SIG-M5 (cell line): Measurements from ENCODE around the gene AGPS.
"Not testable (repeated sequence)": the region's sequence is repeated elsewhere in the genome, so short reads cannot be mapped to it uniquely, and the experiment has no call there.

Source experiments
- DNase-seq: peaks from one replicate; lab custom pipeline; 2025; lab: John Stamatoyannopoulos, UW

Gene AGPS

DNA sequence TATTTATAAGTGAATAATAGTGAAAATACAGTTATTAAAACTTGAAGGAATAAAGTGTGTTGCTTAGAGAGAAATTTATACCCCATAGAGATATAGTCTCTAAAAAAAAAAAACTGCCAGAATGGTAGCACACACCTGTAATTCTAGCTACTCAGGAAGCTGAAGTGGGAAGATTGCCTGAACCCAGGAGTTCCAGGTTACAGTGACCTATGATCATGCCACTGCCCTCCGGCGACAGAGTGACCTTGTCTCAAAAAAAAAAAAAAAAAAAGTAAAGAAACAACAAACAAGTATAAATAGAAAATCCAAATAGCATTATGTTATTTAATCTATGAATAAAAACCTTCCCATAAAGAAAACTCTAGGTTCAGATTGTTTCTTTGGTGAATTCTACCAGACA is 7.4 kb upstream of the AGPS start:
- no peak for DNase-seq

DNA sequence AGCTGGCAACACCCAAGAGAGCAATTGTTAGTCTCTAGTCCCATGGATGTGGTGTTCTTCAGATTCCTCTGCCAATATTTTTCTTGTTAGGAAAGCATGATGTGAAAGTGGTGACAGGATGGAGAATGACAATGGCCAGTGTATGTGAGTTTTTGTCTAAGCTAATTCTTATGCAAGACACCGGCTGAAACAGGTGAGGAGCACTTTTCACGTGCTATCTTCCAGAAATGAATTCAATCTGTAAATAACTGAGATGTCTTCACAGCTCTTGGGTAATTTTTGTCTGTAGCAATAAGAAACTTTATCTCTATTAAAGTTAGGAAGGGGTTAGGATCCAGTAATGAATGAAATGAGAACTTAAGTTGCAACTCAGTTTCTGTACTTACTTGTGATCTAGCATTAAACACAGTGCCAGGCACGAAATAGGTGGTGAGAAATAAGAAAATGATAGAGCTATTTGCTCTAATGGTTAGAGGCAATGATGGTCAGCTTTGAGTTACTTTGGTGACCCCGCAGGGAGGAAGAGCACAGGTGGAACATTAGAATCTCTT is 676 bp upstream of the AGPS start:
- DNase-seq, result no peak

DNA sequence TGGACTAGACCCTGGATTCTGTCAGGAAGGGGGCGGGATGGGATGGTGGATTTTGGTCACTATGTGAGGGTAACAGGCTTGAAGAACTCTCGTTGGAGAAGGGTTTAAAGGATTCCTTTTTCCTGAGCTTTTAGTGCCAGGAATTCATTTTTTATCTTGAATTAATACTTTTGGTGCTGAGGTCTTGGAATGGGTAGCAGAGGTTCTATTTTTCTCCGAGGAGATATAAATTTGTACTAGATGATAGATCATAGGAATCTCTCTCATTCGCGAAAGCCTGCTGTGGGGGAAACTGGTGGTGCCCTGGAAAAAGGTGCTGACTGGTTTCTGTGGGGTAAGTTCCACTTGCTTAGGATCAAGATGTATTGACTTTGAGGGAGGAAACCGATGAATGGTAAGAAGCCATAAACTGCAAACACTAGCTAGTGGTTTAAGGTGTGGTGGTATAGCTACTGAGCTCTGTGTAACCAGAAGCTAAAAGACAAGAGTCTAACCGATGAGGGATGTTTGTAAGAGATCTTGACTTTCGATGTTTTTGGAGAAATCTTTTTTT is 706 bp downstream of the AGPS start:
- DNase-seq, result no peak

DNA sequence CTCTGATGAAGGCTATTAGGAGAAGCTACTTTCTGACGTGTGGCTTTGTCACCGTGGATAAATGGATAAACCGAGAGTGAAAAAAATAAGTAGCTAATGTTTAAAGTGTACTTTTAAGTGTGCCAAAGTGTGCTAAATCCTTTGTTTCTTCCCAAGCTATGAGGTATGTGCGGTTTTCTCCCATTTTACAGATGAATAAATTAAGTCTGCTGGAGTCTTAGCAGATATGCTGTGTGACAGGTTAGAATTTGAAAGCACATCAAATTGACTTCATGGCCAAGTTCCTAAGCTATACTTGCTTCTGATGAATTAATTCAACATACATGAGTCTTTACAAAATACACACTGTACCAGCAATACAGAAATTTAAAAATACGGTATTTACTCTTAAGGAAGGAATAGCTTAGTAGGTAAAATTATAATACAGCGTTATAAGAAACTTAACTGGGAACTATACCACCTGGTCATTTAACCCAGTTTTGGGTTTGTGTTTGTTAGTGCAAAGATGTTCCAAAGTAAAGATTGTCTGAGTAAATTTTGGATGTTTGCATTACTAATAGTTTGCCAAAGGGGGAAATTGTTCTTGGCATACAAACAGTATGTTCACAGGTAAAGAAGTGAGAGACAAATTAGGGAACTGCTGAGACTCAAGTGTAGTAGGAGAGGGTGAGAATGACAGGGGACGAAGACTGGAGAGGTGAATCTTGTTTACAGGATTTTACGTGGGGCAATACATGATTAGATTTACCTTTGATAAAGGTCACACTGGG is 1.4 kb downstream of the AGPS start:
- no peak for DNase-seq

DNA sequence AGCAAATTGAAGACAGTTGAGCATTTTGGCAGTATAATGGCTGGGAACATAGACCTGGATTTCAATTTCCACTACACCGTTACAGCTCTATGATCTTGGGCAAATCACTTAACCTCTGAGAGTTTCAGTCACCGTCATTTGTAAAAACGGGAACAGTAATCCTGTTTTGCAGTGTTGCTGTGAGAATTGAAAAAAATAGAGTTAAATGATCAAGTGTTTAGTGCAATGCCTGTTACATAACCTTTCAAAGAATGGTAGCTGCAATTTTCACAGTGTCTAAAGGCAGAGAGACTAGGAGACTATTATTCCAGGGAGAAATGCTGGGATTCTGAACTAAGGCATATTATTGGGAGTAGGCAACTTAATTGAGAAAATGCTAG is 2.0 kb downstream of the AGPS start:
- DNase-seq, result no peak

DNA sequence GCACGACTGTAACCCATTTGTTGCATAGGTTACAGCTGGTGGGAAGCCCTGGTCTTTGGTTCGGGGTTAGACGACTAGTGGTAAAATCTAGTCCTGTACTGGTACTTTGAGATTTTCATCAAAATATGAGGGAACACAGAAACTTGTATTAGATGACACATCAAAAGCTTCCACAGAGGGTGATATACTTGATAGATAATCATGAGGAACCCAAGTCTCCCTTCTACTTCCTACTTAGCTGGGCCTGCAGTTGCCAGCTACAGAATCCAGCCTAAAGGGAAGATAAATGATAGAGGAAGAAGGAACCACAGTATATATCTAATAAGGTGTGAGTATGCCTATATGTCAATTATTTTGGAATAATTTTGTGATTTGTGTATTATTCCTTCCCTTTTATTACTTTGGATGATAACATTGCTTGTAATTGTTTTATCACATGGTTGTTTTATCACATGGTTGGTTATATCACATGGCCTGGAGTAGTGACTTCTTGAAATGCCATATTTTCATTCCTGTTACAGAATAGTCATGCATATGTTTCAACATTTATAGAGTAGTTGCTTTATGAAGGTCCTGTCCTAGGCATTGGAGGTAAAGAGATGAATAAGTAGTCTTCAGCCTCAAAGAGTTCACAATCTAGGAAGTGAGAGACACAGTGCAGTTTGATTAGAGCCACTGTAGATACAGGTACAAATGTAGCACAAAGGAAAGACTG is 2.9 kb downstream of the AGPS start:
- no peak for DNase-seq

DNA sequence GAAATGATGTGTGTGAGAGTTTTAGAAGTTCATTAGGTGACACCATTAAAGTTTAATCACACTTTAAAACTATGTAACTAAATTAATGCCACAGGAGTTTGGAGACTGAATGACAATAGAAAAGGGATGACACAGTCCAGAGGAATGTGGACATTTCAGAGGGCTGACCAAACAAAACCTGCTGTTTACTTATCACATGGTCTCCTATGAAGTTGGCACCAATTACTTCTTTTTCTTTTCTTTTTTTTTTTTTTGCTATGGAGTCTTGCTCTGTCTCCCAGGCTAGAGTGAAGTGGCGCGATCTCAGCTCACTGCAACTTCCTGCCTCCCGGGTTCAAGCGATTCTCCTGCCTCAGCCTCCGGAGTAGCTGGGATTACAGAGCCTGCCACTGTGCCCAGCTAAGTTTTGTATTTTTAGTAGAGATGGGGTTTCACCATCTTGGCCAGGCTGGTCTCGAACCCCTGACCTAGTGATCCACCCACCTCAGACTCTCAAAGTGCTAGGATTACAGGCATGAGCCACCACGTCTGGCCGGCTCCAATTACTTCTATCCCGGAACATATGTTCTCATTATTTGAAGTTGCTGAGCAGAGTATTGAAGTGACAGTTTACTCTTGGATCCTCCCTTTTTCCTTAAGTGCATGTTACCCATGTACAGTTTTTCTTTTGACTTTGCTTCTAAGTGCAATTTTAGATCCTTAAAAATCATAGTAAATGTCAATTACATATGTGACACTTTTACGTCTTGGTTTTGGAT is 4.3 kb downstream of the AGPS start:
- no peak for DNase-seq

DNA sequence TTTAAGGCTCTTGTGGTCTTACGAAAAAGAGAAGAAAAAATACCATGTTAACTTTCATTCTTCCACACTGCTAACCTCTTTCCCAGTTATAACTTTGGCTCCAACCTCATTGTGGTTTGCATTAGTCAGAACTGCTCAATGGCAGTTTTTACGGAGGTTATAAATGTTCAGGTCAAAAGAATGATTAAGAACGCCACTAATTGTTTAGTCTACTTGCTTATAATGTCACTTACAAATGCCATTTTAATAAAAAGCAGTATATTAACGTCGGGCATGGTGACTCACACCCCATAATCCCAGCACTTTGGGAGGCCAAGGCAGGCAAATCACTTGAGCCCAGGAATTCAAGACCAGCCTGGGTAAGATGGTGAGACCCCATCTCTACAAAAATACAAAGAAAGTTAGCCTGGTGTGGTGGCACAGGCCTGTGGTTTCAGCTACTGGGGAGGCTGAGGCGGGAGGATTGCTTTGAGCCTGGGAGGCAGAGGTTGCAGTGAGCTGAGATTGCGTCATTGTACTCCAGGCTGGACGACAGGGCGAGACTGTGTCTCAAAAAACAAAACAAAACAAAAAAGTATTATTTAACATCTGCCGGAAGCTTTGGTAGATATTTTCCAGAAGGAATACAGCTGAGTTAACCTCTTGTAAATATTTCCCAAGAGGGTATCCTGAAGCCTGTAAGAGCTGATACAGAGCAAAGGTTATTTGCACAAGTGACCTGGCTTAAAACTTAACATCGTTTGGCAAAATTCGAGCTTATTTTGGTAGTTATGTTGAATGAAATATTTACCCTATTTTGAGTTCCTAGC is 5.1 kb downstream of the AGPS start:
- DNase-seq, result peak; percentile 21

DNA sequence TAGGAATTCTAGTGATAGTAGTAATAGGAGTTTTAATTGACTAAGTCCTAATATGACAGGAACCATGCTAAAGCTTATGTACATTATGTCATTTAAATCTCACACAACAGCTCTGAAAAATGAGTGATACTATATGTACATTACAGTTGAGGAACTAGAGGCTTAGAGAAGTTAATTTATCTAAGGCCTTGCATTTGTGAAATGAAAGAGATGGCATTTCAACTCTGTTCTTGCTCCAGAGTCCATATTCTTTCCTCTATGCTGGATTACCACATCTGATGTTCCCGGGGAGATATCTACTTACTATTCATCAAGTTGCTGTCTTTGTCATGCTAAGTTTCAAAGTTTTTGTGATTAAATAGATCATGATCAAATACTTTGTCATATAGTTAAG is 5.7 kb downstream of the AGPS start:
- DNase-seq, result no peak

DNA sequence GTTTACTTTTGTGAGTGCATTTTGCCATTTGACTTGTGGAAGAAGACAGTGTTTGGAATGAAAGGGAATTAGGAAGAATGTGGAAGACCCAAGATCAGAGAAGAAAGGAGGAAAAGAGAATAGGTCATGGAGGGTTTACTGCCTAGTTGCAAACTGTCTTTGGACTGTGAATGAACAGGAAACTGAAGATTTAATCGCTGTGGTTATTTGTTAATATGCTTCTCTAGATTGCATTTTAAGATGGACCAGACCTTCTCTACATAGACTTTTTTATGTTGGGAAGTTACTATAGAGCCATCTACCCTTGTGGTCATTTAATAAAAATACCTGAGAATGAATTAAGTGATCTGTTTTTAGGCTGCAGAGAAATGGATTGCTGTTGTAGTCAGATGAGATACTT is 6.2 kb downstream of the AGPS start:
- DNase-seq, result no peak

DNA sequence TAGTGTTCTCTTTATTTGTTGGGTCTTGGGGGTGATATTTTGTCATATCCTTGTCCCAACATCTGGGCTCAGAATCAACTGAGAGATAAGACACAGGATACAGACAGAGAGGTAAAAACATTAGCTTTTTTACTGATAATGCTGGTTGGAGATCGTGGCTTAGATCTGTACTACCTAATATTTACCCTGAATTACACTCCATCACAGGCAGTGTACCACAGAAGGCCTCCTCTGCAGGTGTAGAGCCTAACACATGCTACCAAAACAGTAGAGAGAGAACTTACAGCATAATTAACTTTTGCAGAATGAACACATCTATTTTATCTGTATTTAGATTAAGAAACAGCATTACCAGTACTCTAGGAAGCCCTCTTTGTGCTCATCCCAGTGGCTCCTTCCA is 6.8 kb downstream of the AGPS start:
- DNase-seq, result no peak

DNA sequence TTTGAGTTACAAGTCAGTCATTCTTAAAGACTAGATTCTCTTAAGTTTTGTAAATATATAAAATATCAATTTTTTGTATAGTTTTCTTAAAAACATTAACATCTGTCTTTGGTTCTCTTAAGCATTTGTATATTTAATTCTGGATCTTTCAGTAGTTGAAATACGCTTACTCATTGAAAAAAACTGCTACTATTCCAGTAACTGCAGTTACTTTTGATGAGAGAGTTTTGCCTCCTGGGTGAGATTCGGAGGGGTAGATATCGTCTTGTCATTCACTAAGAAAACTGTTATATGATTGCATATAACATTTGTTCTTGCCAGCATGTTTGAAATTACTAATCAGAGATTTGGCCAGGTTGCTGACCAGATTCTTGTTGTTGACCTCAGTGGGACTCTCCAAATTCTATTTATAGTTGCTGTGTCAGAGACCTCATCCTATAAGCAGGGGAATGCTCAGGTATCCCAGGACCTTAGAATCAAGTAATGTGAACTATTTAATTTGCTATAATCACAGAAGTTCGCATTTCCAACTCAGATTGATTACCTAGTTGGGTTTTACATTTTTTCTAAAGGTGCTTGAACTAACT is 7.9 kb downstream of the AGPS start:
- no peak for DNase-seq

DNA sequence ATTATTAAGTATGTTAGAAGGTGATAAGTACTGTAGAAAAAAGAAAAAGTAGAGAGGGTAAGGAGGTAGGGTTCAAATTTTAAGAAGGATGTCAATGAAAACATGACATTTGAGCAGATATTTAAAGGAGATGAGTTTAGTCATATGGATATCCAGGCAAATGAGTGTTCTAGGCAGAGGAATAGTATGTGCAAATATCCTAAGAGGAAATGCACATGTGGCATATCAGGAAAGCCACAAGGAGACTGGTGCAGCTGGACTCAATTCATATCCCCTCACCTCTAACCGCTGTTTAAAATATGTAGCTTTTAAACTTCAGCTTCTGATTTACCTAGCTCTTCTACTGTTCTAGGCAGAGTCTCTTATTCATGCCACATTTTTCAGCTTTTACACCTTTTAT is 9.5 kb downstream of the AGPS start:
- DNase-seq, result no peak

DNA sequence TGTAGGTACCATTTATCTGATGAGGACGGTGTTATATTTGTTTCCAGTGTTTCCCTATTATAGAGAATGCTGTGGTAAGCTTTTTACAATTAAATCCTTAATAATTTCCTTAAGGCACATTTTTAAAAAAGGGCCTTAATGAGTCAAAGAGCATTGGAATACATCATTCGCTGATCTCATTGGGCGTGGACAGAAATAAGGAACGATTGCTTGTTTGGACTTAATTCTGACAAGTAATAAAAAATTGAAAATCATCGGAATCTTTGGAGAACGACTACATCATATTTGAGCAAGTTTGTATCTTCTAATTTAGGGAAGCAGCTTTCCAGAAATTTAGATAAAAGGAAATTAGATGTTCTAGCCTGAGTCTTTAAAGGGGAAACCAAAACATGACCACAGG is 11.3 kb downstream of the AGPS start:
- no peak for DNase-seq

DNA sequence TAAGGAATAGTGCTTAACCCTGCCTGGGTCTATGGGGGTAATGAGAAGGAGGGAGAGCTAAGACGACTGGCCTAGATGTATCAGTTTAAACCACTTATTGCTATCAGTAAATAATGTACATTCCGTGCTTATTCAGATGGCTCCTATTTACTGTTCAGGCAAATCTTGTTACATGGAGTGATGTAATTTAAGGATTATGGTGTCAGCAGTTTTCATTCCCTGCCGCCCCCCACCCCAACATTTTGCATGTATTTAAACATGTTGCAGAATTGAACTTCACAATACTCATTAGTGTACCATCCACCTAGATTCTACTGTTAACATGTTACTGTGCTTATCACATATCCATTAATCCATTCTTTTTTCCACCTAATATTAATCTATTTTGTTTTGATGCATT is 11.7 kb downstream of the AGPS start:
- DNase-seq, result no peak

DNA sequence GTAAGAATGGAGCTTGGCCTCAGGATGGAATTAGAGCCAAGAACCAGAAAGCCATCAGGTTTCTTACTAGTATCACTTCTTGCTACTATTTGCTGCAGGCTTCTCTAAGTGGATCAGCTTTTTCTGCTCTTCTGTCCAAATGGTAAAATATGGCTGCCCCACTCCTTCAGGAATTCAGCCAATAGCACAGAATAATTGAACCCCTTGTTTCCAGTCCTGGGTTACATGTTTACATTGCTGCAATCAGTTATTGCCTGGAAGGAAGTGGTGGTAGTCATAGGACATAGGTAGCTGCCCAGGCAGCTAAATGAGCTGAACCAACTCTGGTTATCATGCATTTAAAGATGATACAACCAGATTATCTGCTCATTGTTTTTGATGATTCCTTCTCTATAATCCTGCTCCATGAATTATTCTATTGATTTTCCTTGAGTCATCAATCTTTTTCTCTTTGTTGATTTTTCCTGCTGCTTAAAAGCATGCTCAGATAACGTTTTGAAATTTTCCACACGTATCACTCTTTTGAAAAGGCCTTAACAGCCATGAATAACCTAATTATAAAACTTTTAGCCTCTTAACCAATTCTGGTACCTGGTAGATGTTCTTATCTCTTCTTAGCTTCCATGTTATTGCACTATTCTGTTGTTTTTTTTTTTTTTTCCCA is 12.6 kb downstream of the AGPS start:
- DNase-seq, result no peak

DNA sequence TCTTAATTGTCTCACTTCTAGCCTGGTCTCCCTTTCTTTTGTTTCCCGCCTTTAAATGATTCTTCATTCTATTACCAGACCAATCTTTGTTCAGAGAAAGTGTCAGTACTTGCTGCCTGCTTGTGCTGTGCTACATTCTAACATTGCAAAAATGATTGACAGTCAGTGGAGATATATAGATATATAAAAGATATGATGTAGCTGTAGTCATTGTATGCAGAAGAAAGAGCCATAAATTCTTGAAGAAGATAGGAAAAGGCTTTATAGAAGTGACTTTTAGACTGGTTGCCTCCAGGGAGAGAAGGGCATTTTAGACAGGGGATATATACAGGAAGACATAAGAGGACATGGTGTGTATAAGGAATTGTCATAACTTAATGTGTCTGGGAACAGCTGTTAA is 13.6 kb downstream of the AGPS start:
- DNase-seq, result no peak

DNA sequence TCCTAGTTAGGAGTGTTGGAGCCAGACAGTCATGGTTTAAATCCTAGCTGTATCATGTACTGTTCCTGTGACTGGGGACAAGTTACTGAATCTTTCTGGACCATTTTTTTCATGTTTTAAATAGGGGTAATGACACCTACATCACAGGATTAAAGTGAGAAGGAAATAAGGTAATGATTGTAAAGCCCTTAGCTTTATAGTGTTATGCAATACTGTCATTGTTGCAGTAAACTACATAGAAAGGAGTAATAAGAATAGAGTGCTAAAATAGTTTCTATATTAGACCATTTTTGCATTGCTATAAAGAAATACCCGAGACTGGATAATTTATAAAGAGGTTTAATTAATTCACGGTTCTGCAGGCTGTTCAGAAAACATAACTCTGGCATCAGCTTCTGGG is 14.5 kb downstream of the AGPS start:
- no peak for DNase-seq

DNA sequence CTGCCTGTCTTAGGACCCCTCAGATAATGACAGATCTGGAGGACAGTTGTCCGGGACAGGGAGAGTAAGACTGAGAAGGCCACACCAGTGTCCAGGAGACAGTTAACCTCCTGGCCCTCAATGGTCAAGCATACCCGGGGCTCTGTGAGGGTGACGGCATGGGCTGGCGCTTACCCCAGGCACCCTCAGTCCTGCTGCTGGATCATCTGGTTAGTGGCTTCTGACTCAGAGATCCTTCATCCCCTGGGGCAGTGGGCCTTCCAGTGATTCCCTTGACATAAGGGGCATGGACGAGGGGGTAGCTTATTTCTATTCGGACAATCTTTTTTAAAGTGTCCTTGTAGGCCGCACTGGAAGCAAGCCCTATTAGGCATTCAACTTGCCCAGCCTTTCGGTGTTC is 18.1 kb downstream of the AGPS start:
- DNase-seq, result not testable (repeated sequence)

DNA sequence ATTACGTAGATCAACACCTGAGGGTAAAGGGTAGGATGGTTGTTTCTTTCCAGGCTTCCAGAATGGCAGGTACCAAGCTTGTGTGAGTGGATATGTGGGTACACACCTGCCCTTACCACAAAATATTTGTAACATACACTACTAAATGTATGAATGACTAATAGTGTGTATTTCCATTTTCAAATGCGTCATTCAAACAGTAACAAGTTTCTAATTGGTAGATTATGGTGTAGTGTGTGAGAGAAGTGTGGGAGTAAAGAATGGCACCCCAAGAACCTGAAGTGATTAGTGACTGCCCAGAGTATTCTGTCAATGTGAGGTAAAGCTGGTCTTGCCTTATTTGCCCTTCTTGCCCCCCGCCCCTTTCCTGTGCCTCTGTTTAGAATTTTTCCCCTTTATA is 21.1 kb downstream of the AGPS start:
- DNase-seq, result no peak

DNA sequence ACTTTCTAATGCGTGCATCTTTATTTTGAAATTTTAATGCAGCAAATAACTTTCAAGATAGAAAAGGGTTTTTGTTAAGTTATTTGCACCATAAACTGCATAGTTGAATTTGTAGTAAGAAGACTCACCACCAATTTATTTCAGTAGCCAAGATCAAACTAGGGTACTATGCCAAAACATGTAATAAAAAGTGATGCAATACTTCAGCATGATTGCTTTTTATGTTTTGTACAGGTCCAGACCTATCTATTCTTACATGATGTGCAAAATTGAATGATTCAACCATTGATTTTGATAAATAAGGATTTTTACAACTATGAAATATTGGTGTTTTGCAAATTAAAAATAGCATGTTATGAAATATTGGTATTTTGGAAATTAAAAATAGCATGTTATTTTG is 26.7 kb downstream of the AGPS start:
- no peak for DNase-seq
